ENCODE data around the gene GRM7. TPM values are rescaled to one million over a fixed set of nuclear protein-coding genes. Genes with fewer than 3 reads are reported as not detected.

Gene GRM7
- total and polyA plus RNA-seq, 9 of the 15 experiments (the other 6 are each of a cell fraction or from before 2014, with no cell fraction given): not detected

DNA sequence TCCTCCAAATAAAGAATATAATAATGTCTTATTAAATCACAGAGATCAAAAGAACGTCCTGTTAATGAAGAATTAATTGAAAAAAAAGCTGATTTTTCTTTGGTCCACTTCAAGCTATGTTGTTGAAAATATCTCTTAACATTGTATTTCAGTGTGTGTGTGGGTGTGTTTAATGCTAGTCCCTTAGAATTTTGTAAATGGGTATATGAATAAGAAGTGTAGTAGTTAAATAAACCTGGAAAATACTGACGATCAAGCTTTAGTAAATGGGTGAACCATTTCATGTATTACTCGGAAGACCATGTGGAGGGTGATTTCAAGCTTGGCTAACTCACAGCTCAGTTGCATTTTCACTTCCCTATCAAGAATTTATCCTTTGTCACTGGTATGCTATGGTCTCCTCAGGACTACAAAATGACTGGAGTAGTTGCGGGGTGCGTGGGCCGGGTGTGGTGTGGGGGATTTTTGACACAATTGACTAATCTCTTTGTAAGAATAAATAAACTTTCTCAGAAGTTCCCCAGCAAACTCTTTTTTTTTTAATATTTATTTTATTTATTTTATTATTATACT lies 586.4 kb downstream of the GRM7 start (continued):
- TF ChIP-seq, protein P1, sequence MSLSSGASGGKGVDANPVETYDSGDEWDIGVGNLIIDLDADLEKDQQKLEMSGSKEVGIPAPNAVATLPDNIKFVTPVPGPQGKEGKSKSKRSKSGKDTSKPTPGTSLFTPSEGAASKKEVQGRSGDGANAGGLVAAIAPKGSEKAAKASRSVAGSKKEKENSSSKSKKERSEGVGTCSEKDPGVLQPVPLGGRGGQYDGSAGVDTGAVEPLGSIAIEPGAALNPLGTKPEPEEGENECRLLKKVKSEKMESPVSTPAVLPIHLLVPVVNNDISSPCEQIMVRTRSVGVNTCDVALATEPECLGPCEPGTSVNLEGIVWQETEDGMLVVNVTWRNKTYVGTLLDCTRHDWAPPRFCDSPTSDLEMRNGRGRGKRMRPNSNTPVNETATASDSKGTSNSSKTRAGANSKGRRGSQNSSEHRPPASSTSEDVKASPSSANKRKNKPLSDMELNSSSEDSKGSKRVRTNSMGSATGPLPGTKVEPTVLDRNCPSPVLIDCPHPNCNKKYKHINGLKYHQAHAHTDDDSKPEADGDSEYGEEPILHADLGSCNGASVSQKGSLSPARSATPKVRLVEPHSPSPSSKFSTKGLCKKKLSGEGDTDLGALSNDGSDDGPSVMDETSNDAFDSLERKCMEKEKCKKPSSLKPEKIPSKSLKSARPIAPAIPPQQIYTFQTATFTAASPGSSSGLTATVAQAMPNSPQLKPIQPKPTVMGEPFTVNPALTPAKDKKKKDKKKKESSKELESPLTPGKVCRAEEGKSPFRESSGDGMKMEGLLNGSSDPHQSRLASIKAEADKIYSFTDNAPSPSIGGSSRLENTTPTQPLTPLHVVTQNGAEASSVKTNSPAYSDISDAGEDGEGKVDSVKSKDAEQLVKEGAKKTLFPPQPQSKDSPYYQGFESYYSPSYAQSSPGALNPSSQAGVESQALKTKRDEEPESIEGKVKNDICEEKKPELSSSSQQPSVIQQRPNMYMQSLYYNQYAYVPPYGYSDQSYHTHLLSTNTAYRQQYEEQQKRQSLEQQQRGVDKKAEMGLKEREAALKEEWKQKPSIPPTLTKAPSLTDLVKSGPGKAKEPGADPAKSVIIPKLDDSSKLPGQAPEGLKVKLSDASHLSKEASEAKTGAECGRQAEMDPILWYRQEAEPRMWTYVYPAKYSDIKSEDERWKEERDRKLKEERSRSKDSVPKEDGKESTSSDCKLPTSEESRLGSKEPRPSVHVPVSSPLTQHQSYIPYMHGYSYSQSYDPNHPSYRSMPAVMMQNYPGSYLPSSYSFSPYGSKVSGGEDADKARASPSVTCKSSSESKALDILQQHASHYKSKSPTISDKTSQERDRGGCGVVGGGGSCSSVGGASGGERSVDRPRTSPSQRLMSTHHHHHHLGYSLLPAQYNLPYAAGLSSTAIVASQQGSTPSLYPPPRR (CRISPR knock-in tag; IDR thresholded peaks at IDR 0.05; ENCODE audit: borderline replicate concordance): no peak
- TF ChIP-seq, protein P2, sequence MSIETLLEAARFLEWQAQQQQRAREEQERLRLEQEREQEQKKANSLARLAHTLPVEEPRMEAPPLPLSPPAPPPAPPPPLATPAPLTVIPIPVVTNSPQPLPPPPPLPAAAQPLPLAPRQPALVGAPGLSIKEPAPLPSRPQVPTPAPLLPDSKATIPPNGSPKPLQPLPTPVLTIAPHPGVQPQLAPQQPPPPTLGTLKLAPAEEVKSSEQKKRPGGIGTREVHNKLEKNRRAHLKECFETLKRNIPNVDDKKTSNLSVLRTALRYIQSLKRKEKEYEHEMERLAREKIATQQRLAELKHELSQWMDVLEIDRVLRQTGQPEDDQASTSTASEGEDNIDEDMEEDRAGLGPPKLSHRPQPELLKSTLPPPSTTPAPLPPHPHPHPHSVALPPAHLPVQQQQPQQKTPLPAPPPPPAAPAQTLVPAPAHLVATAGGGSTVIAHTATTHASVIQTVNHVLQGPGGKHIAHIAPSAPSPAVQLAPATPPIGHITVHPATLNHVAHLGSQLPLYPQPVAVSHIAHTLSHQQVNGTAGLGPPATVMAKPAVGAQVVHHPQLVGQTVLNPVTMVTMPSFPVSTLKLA (conservative IDR thresholded peaks at IDR 0.05): no peak
- TF ChIP-seq CXXC5 (CRISPR knock-in tag; IDR thresholded peaks at IDR 0.05) (no peak), ZNF274 (IDR thresholded peaks at IDR 0.05; ENCODE audit: borderline replicate concordance, low read depth, low read length) (no peak), SMAD1 (IDR thresholded peaks at IDR 0.05; ENCODE audit: low read depth, low read length, partially characterized antibody) (no peak), KDM4B (IDR thresholded peaks at IDR 0.05; ENCODE audit: borderline replicate concordance in 2 of 2, low read depth in 1 of 2) (no peak), POLR2A (conservative IDR thresholded peaks at IDR 0.05) (no peak), GABPA (tag; conservative IDR thresholded peaks at IDR 0.05; ENCODE audit: low read depth) (no peak), ZNF263 (CRISPR knock-in tag; IDR thresholded peaks at IDR 0.05; ENCODE audit: borderline replicate concordance) (no peak), FOSL1 (tag; conservative IDR thresholded peaks at IDR 0.05) (no peak), NFATC3 (IDR thresholded peaks at IDR 0.05) (no peak), ZNF124 (CRISPR knock-in tag; IDR thresholded peaks at IDR 0.05) (no peak), PRMT5 (CRISPR knock-in tag; IDR thresholded peaks at IDR 0.05) (no peak), KAT2B (IDR thresholded peaks at IDR 0.05; ENCODE audit: low read depth, low read length) (no peak)

Data from K562 (cell line).